DND-41 (cell line): Measurements from ENCODE around the gene PTPMT1.

ENCODE experiments used
- CTCF ChIP-seq: IDR thresholded peaks from 2 replicates; pipeline ENCODE4 v1.5.1; 2012; ENCODE audit warnings: borderline replicate concordance, low read length, moderate library complexity, mild to moderate bottlenecking; ENCODE audit not compliant: poor library complexity, severe bottlenecking; ENCODE audit errors: extremely low read depth
- EZH2 ChIP-seq: IDR thresholded peaks from 3 replicates; pipeline ENCODE4 v1.6.1; 2012; ENCODE audit warnings: borderline replicate concordance, low read depth, mild to moderate bottlenecking, moderate library complexity, low read length, inconsistent platforms; ENCODE audit not compliant: severe bottlenecking

DNA sequence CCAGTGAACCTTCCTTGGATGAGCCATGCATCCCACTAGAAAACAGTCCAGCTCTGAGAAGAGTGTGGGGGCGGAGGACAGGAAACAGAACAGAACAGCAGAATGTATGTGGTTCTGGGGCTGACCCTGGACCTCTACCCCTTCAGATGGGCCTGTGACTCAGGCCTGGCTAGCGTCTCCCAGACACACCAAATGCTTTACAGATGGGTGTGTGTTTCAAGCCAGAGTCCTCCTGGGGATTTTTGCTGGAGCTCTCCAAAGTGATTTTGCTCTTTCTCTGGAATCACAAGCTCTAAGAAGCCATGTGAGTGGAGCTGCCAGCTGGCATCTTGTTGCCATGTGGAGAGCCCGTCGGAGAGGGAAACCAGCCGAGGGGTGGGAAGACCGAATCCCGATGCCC, 42.0 kb downstream of the PTPMT1 start:
- TF ChIP-seq EZH2 = no peak
- no peak for TF ChIP-seq CTCF
